Fibroblast of upper back skin (primary cell): Measurements from ENCODE around the gene PSMB2.

ENCODE experiments used
- DNase-seq: peaks from one replicate; pipeline ENCODE4 v3.0.0-alpha.2; 2013

Gene PSMB2

DNA sequence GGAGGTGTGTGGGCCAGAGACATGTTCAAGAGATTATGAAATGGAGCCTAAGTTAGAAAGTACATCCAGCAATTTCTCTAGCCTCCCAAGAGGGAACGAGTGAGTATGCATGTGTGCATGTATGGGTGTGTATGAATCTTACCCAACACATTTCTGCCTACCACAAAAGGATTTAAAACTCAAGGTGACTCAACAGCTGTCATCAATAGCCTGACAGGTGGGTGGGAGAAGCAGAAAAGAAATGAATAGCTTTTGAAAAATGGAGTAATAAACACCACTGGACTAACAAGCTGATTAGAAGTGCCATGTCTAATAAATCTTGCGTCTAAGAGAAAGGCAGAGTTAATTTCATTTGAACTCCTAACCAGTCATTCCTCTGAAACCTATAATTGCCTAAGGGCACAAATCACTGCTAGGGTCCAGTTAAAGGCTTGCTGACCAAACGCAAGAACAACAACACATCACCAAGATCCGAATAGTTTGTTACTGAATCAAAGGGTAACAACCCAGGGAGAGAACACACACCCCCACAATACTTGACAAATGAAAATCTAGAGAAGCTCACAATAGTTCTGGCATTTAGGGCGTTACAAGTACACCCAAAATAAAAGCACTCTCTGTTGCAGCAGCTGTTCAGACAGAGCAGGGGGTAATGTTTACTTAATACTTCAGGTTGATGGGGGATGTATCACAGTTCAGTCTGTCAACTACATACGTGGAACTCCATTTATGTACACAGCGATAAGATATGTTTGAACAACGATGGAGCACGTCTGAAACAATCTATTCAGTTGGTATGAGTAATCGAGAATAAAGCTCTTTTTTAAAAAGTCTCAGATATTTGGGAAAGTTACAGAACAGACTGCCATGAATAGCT is 85.5 kb downstream of the PSMB2 start:
- peak; percentile 68 for DNase-seq

DNA sequence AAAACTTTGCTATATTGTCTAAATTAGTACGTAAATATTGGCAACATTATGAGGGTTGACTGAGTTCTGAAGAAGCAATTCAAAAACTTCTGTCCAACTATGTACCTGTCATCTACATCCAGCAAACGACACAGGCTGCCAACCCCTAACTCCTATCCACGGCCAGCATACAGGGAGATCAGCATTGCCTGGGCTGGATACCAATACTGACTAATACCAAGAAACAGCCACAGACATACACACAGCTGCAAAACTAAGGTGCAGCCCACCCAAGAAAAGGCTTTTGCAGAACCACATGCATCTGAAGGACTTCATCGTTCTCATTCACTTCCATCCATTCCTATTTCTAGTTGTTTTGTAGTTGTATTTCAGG is 86.1 kb downstream of the PSMB2 start:
- DNase-seq = no peak

DNA sequence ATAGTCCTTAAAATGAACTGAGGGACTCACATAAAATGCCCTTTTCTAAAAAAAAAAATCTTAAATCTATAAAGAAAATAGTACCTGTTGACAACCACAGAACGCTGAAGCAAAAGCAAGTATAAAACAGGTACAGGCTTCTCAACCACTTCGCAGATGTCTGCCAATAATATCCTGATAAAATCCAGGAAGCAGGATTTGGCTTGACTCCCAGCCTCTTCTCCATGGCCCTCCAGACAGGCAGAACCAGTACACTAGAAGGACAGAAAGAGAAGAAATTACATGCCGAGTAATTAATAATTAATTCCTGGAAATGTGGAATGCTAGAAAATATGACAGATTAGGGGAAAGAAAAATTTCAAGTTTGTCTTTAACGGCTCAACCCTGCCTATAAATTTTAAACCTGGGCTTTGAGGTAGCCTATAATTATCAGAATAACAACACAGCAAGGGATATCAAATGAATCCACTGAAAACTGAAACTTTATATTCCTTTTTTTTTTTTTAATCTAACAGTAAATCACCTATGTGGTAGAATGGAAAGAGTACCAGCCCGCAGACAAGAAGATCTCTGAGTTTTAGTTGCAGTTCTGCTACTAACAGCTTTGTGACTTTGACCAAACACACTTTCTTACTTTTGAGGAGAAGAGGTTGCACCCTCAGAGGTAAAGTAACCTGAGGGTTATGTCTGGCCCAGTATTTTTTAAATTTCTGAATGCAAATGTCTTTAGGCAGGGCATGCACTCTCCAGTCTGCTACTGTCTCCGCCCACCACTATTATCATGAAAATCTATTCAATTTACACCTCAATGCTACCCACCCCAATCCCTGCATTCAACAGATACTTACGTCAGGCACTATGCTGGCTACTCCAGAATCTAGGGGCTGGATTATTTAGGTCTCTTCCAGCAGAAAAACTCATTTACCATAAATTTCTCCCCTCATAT is 86.8 kb downstream of the PSMB2 start:
- DNase-seq = no peak

DNA sequence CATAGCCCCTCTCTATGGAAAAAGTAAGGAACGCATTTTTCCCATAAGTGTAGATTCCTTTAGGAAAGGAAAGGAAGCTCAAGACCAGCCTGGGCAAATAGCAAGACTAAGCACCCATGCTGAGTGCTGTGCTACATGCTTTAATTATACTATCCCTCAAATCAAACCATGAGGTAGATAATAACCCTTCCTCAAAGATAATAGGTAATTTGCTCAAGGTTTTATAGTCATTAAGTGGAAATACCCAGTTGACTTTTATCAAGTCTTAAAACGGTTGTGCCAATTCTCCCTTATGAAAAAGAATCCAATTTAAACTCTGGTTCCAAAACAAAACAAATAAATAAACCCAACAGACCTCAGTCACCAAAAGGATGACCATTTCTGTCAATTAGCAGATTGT is 87.5 kb downstream of the PSMB2 start:
- DNase-seq = no peak
